Testis (tissue), 3 donors: ENCODE results near the gene CYB5A. TPM values are rescaled to one million over a fixed set of nuclear protein-coding genes. Genes with fewer than 3 reads are reported as not detected.

Experiments
- DNase-seq: peaks from one replicate; pipeline ENCODE4 v3.0.0-alpha.2; 2019
- H3K27ac ChIP-seq, 2 donors: fragments of 200-600 bp; sonication (generic); one replicate each; pipeline ENCODE4 v1.5.1; 2019
- H3K27me3 ChIP-seq: fragments of 200-600 bp; sonication (generic); one replicate; pipeline ENCODE4 v1.5.1; 2019
- H3K36me3 ChIP-seq: fragments of 200-600 bp; sonication (generic); one replicate; pipeline ENCODE4 v1.5.1; 2017; ENCODE audit warnings: low read depth; ENCODE audit errors: missing control alignments
- H3K4me1 ChIP-seq: fragments of 200-600 bp; sonication (generic); one replicate; pipeline ENCODE4 v1.5.1; 2019
- H3K4me3 ChIP-seq, 2 donors: fragments of 200-600 bp; sonication (generic); one replicate each; pipeline ENCODE4 v1.5.1; 2017 to 2019
- H3K9me3 ChIP-seq: fragments of 200-600 bp; sonication (generic); one replicate; pipeline ENCODE4 v1.5.1; 2017
- CTCF ChIP-seq, 3 experiments: fragments of 450-650 bp in 2 of 3; fragments of 200-600 bp in 1 of 3; sonication (generic) in 1 of 3; IDR thresholded peaks; one replicate each; pipeline ENCODE4 v1.5.1; 2016 to 2019; ENCODE audit warnings: antibody characterized with exemption in 3 of 3, mild to moderate bottlenecking in 2 of 3, moderate library complexity in 1 of 3
- POLR2A ChIP-seq: fragments of 450-650 bp; IDR thresholded peaks from one replicate; pipeline ENCODE4 v1.6.1; 2017; ENCODE audit warnings: antibody characterized with exemption, mild to moderate bottlenecking, moderate library complexity
- WGBS, 2 donors: methylation state at CpG; one replicate each; pipeline ENCODE4 v1.1.5; 2018; 5-methylcytosine and 5-hydroxymethylcytosine counted together
- intact Hi-C: fragments of 100-400 bp; cut with DNase I; formaldehyde crosslinking; loops from one replicate; pipeline ENCODE4 v1.15.1; 2023; ENCODE audit warnings: low total_unique reads
- polyA plus RNA-seq: library from polyadenylated mRNA; stranded (reverse); fragments of 350-450 nt; fragmentation: Illumina TruSeq; extraction: RNeasy Lipid Tissue Mini Kit (QIAGEN cat#74804); gene quantifications from one replicate; pipeline ENCODE4 v1.2.3, GENCODE V29; 2014; ENCODE audit warnings: low read depth, low replicate concordance; ENCODE audit not compliant: insufficient read depth
- total RNA-seq, 2 donors: library from RNA; depleted of rRNA; stranded (reverse); fragments of >200 nt; gene quantifications; one replicate each; pipeline ENCODE4 v1.2.3, GENCODE V29; 2016

CYB5A gene
- total and polyA plus RNA-seq, 3 donors from 2014 or later = 77.2 to 126 (median 96.0) TPM

- H3K9me3 ChIP-seq = no peaks in the 10 kb centered on the region
- H3K4me3 ChIP-seq = no peak overlapping the region
- no peak overlapping the region for H3K27ac ChIP-seq
- H3K36me3 ChIP-seq = no peaks in the 10 kb centered on the region
- 92% methylated on average over 7 of the region's 7 CpGs for WGBS, 2 donors
- no peaks in the 10 kb centered on the region for H3K27me3 ChIP-seq
- peaks cover 11% of the 10 kb centered on the region for H3K4me1 ChIP-seq
- intact Hi-C loops = no loop called here
- DNase-seq = no peak
- TF ChIP-seq POLR2A = no peak
- no peak for TF ChIP-seq CTCF (IDR thresholded peaks at IDR 0.05)
Measured at GRCh38 chr18:74230922-74231714, 60.6 kb downstream of the CYB5A start.

GRCh38 chr18:74229891-74230290 lies 61.9 kb downstream of the CYB5A start:
- no peak overlapping the region for H3K4me3 ChIP-seq
- intact Hi-C loops = no loop called here
- 78 to 86% methylated on average over 10 of the region's 10 CpGs for WGBS, 2 donors

GRCh38 chr18:74229005-74229404 lies 62.8 kb downstream of the CYB5A start:
- Histone ChIP-seq H3K4me1 (peaks cover 7% of the 10 kb centered on the region), H3K36me3 (no peaks in the 10 kb centered on the region), H3K4me3 (no peak overlapping the region), H3K27ac (no peak overlapping the region), H3K9me3 (no peaks in the 10 kb centered on the region), H3K27me3 (no peaks in the 10 kb centered on the region)
- TF ChIP-seq CTCF (IDR thresholded peaks at IDR 0.05) (no peak), POLR2A (no peak)
- no peak for DNase-seq
- intact Hi-C loops = no loop called here
- 81 to 89% methylated on average over 3 of the region's 3 CpGs for WGBS, 2 donors

More at GRCh38 chr18:74229891-74230290, 61.9 kb downstream of the CYB5A start:
- Histone ChIP-seq H3K27me3 (no peaks in the 10 kb centered on the region), H3K36me3 (no peaks in the 10 kb centered on the region), H3K9me3 (no peaks in the 10 kb centered on the region), H3K4me1 (peaks cover 11% of the 10 kb centered on the region), H3K27ac (no peak overlapping the region)
- no peak for TF ChIP-seq POLR2A
- no peak for TF ChIP-seq CTCF (IDR thresholded peaks at IDR 0.05)
- no peak for DNase-seq

DNA sequence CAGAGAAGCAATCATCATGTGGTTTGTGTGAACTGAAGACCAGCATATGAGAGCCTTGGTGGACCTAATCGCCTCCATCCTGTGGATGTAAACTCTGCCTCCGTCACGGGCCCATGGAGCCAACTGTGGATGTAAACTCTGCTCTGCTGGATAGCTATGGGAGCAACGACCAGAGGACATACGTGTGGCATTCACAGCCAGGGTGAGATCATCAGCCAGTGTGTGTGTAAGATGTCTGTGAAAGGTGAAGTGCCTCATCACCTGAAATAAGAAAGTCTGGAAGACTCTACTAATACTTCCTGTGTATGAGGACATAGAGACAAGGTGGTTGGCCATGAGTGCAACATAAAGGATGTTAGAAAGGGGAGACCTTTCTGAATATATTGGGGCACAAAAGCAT lies 63.5 kb downstream of the CYB5A start:
- no peak for DNase-seq
- H3K27ac ChIP-seq = no peak overlapping the region
- WGBS, 2 donors = 92 to 95% methylated on average over 5 of the region's 5 CpGs
- H3K4me3 ChIP-seq = no peak overlapping the region
- H3K36me3 ChIP-seq = no peaks in the 10 kb centered on the region
- intact Hi-C loops = no loop called here
- no peaks in the 10 kb centered on the region for H3K9me3 ChIP-seq
- TF ChIP-seq CTCF (IDR thresholded peaks at IDR 0.05) (no peak), POLR2A (no peak)
- H3K4me1 ChIP-seq = peaks cover 7% of the 10 kb centered on the region
- H3K27me3 ChIP-seq = no peaks in the 10 kb centered on the region

DNA sequence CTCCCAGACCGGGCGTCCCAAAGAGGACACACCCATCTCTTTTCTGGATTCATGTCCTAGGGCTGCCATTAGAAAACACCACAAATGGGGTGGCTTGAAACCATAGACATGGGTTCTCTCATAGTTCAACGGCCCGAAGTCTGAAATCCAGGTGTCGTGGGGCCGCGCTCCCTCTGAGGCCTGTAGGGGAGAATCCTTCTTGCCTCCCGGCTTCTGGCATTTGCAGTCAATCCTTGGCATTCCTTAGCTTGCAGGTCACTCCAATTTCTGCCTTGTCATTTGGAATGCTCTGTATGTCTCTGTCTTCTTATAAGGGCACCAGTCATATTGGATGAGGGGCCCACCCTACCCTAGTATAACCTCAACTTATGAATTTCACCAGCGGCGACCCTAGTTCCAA lies 65.1 kb downstream of the CYB5A start:
- no peaks in the 10 kb centered on the region for H3K9me3 ChIP-seq
- peaks cover 7% of the 10 kb centered on the region for H3K4me1 ChIP-seq
- H3K4me3 ChIP-seq = no peak overlapping the region
- no peak for DNase-seq
- TF ChIP-seq POLR2A = no peak
- no peak for TF ChIP-seq CTCF (IDR thresholded peaks at IDR 0.05)
- WGBS, 2 donors = 88 to 93% methylated on average over 10 of the region's 10 CpGs
- no peaks in the 10 kb centered on the region for H3K27me3 ChIP-seq
- intact Hi-C loops = no loop called here
- H3K36me3 ChIP-seq = no peaks in the 10 kb centered on the region
- no peak overlapping the region for H3K27ac ChIP-seq
